SK-N-SH treated with all-trans-retinoic acid at 6 μM for 48 hours (cell line): ENCODE measurements around the gene GPX4.

Source experiments
- CSDC2 ChIP-seq: fragments of 250-450 bp; sonication (Bioruptor Pico); IDR thresholded peaks from 2 replicates; pipeline ENCODE4 v1.5.0; 2020; ENCODE audit warnings: mild to moderate bottlenecking, moderate library complexity
- ISL1 ChIP-seq: fragments of 250-450 bp; sonication (Bioruptor Pico); IDR thresholded peaks from 2 replicates; pipeline ENCODE4 v2.1.2; 2022; ENCODE audit warnings: mild to moderate bottlenecking, moderate library complexity
- OSR1 ChIP-seq: fragments of 250-450 bp; sonication (Bioruptor Pico); IDR thresholded peaks from 2 replicates; pipeline ENCODE4 v1.8.0; 2022; ENCODE audit warnings: moderate library complexity, mild to moderate bottlenecking, inconsistent platforms
- SNAI2 ChIP-seq: fragments of 250-450 bp; sonication (Bioruptor Pico); IDR thresholded peaks from 2 replicates; pipeline ENCODE4 v1.5.0; 2020; ENCODE audit warnings: mild to moderate bottlenecking, moderate library complexity
- TF ChIP-seq, protein P1 (sequence below): fragments of 250-450 bp; sonication (Bioruptor Pico); IDR thresholded peaks from 2 replicates; pipeline ENCODE4 v1.8.0; 2020; ENCODE audit warnings: mild to moderate bottlenecking, moderate library complexity, borderline replicate concordance

- TF ChIP-seq, protein P1, sequence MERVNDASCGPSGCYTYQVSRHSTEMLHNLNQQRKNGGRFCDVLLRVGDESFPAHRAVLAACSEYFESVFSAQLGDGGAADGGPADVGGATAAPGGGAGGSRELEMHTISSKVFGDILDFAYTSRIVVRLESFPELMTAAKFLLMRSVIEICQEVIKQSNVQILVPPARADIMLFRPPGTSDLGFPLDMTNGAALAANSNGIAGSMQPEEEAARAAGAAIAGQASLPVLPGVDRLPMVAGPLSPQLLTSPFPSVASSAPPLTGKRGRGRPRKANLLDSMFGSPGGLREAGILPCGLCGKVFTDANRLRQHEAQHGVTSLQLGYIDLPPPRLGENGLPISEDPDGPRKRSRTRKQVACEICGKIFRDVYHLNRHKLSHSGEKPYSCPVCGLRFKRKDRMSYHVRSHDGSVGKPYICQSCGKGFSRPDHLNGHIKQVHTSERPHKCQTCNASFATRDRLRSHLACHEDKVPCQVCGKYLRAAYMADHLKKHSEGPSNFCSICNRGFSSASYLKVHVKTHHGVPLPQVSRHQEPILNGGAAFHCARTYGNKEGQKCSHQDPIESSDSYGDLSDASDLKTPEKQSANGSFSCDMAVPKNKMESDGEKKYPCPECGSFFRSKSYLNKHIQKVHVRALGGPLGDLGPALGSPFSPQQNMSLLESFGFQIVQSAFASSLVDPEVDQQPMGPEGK, result no peak
- TF ChIP-seq OSR1 (CRISPR knock-in tag) (no peak), CSDC2 (CRISPR knock-in tag) (no peak), SNAI2 (CRISPR knock-in tag) (no peak), ISL1 (no peak)
Observed at GRCh38 chr19:1066251-1066747, 37.5 kb upstream of the GPX4 start.
